ENCODE results near the gene RBPMS2. TPM values are rescaled to one million over a fixed set of nuclear protein-coding genes. Genes with fewer than 3 reads are reported as not detected.

The RBPMS2 gene
- total RNA-seq = 0.15 and 0.32 TPM in 2 replicates

GRCh38 chr15:64775551-64776401 lies at the start of gene RBPMS2:
Gene RBPMS2, minus strand, starts transcription at chr15:64775589. Its CDS starts 270 bp downstream, at chr15:64775319.

Other genes with a start within 250 kb of the RBPMS2 start
- gene PIF1, start 50.1 kb upstream of the RBPMS2 start, total RNA-seq = 7.5 and 12.6 TPM in 2 replicates
- 19.5 and 25.2 TPM in 2 replicates for gene PLEKHO2, start 66.3 kb upstream of the RBPMS2 start, total RNA-seq
- gene ANKDD1A, start 136.3 kb upstream of the RBPMS2 start, total RNA-seq = 1.6 and 3.0 TPM in 2 replicates
- 59.1 and 72.6 TPM in 2 replicates for gene SPG21, start 214.3 kb upstream of the RBPMS2 start, total RNA-seq